ENCODE data around the gene OR10J4.

DNA sequence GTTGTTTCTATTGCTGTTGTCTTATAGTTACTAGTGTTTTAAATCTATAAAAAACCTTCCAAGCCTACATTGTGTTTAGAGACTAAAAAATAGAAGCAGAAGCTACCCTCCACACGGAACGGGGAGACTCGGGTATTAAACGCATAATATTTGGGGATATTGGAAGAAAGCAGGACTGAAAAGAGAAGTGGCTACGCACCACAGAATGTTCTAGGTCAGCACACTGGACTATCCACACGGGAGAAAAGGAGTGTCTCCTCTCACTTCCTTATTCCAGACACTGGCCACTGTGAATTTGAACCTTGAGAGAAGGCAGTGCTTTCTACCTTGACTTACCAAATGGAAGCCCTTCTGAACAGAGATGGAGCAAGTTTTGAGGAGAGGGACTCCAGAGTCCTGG, 1.0 kb upstream of the OR10J4 start:
- TF ChIP-seq, protein P1, sequence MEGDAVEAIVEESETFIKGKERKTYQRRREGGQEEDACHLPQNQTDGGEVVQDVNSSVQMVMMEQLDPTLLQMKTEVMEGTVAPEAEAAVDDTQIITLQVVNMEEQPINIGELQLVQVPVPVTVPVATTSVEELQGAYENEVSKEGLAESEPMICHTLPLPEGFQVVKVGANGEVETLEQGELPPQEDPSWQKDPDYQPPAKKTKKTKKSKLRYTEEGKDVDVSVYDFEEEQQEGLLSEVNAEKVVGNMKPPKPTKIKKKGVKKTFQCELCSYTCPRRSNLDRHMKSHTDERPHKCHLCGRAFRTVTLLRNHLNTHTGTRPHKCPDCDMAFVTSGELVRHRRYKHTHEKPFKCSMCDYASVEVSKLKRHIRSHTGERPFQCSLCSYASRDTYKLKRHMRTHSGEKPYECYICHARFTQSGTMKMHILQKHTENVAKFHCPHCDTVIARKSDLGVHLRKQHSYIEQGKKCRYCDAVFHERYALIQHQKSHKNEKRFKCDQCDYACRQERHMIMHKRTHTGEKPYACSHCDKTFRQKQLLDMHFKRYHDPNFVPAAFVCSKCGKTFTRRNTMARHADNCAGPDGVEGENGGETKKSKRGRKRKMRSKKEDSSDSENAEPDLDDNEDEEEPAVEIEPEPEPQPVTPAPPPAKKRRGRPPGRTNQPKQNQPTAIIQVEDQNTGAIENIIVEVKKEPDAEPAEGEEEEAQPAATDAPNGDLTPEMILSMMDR (conservative IDR thresholded peaks at IDR 0.05), result no peak
- TF ChIP-seq EZH2 (IDR thresholded peaks at IDR 0.05; ENCODE audit: low read depth), result no peak

Data from PC-9 (cell line).